ENCODE measurements around the gene SPOCK3.
"Not testable (repeated sequence)": the region's sequence is repeated elsewhere in the genome, so short reads cannot be mapped to it uniquely, and the experiment has no call there.

SPOCK3 gene

GRCh38 chr4:167234316-167234881, at the start of gene SPOCK3:
Gene SPOCK3 (minus strand): TSS chr4:167234494.
- DNase-seq: no peak

DNA sequence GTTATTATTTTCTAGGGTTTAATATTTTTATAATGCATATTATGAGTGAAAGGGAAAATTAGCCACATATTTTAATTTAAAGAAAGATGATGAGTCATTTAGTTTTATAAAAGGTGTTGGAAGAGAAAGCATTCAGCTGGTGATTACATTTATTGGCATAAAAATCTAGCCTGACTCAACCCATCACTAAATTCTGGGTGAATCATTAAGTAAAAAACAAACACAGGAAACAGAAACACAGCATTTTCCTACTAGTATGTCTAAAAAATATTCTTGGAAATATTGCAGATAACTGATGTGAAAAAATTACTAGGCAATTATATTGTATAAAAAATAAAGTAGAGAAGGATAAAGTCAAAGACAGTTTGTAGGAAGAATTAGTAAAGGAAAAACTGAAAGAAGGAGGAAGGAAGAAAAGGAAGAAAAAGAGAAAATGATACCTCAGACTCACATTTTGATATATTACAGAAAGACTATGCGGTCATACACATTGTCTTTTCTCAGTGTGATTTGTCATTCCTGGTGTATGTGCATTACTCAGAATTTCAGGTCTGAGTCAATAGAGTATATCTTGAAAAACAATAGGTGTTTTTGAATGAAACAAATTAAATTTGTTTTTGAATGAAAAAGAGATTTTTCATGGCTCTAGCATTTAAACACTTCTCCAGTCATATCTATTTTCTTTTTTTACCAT, 48.0 kb upstream of the SPOCK3 start:
- DNase-seq: no peak

GRCh38 chr4:167281545-167281944, 47.3 kb upstream of the SPOCK3 start:
- DNase-seq: not testable (repeated sequence)

GRCh38 chr4:167274351-167274750, 40.1 kb upstream of the SPOCK3 start:
- no peak for DNase-seq

- DNase-seq: no peak
Measured at GRCh38 chr4:167265231-167265630, 30.9 kb upstream of the SPOCK3 start.

GRCh38 chr4:167248271-167248670, 14.0 kb upstream of the SPOCK3 start:
- DNase-seq: no peak

GRCh38 chr4:167239627-167240026, 5.3 kb upstream of the SPOCK3 start:
- DNase-seq: no peak

DNA sequence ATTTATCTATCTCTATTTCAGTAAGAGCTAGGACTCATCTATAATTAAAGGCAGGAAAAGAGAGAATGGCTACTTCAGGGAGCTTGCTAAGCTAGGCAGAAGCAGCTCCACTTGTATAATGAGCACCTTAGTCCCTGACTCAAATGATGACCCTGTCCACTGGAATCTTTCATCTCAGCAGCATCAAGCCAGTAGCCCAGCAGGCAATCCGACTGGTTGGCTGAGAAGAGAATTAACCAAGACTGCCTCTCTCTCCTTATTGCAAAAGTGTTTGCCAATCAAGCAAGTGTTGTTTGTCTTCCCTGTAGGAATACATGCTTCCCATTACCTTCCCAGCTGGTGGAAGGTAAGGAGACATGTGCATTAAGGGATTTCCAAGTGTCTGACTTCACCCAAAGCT, 3.9 kb upstream of the SPOCK3 start:
- DNase-seq: no peak

DNA sequence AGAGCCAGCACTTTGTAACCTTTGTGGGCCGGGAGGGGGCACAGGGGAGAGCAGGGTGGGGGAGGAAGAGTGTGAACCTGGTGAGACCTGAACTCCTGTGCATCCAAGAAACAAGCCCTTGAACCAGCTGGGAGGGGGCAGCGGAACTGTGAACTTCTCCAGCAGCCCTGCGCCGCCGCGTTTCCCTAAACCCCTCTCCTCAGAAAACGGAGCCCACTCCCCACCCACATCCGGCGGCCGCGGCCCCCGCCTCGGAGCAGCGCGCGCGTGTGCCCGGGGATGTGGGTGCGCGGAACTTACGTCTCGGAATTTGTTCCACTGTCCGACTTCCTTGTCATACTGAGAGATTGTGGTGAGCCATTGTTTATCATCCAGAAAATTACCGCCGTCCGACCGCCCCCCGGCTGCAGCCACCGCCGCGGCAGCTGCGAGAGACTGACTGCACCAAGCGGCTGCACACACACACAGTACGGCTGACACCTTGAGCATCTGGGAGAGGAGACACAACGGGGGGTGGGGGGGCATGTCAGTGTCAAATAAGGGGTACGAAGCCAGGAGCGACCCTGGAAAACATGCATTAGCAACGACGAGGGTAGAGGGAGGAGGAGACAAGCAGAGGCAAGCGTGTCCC, 494 bp downstream of the SPOCK3 start:
- DNase-seq: no peak

- no peak for DNase-seq
Measured at GRCh38 chr4:167232805-167233684, 1.2 kb downstream of the SPOCK3 start.

GRCh38 chr4:167230744-167231143, 3.5 kb downstream of the SPOCK3 start:
- DNase-seq: no peak

- no peak for DNase-seq
Measured at GRCh38 chr4:167222099-167222498, 12.2 kb downstream of the SPOCK3 start.

DNA sequence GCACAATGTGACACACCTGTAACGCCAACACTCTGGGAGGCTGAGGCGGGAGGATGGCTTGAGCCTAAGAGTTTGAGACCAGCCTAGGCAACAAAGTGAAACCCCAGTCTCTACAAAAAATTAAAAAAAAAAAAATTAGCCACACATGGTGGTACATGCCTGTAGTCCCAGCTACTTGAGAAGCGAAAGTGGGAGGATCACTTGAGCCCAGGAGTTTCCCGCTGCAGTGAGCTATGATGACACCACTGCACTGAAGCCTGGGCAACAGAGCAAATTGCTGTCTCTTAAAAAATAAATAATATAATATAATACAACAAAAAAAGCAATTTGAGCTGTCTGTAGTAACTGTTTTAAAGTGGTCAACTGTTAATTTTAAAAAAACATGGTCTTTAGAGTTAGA, 13.2 kb downstream of the SPOCK3 start:
- DNase-seq: no peak

DNA sequence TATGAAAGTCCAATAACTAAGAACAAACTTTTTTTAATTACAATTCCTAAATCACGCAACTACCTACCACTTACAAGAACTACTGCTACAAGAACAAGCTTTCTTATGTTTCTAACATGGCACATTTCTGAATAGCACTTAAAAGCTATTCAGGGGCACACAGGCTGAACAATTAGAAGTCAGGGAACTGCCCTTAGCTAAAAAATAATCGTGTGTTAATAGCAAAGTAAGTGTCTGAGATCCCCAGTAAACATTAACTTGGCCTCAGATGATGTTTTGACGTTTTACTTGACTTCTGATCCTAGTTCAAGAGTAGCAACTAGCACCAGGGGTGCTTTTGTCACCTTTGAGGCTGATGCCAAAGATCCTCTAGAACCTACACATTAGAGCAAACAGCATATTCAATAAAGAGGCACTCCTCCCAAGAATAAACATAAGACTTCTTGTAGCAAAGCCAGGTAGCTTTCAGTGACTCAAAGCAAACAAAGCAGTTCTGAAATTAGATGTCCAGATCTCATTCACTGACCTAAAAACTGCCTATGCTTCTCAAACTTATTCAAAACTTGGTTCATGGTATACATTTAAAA, 16.2 kb downstream of the SPOCK3 start:
- no peak for DNase-seq

GRCh38 chr4:167216783-167217182, 17.5 kb downstream of the SPOCK3 start:
- no peak for DNase-seq

- no peak for DNase-seq
Measured at GRCh38 chr4:167210166-167210565, 24.1 kb downstream of the SPOCK3 start.

GRCh38 chr4:167196344-167197012, 37.8 kb downstream of the SPOCK3 start:
- DNase-seq: no peak

- no peak for DNase-seq
Measured at GRCh38 chr4:167190379-167190778, 43.9 kb downstream of the SPOCK3 start.

- no peak for DNase-seq
Measured at GRCh38 chr4:167185465-167185864, 48.8 kb downstream of the SPOCK3 start.

DNA sequence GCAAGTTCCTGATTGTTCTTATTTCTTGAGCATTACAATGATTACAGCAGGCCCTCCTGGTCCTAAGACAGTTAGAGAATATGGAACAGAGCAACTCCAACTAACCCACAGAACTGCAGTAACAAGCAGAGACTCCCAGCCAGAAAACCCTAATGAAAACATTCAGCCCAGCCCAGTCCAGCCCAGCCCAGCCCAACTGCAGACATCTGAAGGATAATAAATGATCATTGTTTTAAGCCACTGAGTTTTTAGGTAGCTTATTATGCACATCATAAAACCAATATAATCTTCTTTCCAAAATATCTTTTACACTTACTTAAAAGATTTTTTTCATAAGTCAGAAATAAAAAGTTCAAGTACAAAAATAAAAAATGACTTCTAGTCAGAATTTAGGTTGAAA, 51.3 kb downstream of the SPOCK3 start:
- no peak for DNase-seq

DNA sequence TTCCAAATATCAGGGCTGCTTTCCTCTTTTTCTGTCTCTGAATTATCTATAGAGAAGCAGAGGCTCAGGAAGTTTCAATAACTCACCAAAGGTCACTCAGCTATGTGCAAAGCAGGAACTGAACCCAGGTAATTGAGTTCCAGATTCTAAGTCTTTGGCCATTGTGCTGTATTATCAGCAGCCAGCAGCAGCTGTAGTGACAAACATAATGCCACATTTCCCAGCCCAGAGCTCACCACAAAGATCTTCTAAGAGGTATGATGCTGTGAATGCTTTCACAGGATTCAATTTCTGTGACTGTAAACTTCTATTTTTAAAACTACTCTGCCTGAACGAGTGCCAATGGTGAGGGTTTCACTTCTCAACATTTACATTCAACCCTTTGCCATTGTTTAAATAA, 56.4 kb downstream of the SPOCK3 start:
- DNase-seq: no peak

- no peak for DNase-seq
Measured at GRCh38 chr4:167176723-167177367, 57.4 kb downstream of the SPOCK3 start.
